HG03066 (cell line): ENCODE data around the gene ANKFN1.

Experiments used
- ATAC-seq: cut with Tn5 transposase; IDR thresholded peaks from one replicate; pipeline ENCODE4 v1.9.1; 2021; ENCODE audit warnings: low read depth; ENCODE audit not compliant: unreplicated experiment

ANKFN1 gene

DNA sequence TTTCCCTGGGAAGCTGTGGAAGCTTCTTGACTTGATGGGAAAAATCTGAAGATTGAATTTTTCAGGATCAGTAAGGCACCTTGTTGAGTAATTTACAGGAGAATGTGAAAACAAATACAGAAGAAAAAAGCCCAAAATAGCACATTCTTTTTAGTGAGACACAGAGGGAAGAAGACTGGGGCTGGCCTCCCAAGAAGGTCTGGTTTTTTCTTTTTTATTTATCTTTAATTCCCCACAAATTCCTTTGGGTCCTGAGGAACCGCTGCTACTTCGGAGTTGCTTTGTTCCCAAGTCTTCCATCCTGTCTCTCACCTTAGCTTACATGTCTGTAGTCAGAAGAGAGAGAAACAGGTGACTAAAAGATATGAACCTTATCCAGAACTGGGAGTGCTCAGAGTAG lies 273.6 kb downstream of the ANKFN1 start:
- no peak for ATAC-seq

GRCh38 chr17:56431736-56432135 lies 278.5 kb downstream of the ANKFN1 start:
- ATAC-seq, result no peak

DNA sequence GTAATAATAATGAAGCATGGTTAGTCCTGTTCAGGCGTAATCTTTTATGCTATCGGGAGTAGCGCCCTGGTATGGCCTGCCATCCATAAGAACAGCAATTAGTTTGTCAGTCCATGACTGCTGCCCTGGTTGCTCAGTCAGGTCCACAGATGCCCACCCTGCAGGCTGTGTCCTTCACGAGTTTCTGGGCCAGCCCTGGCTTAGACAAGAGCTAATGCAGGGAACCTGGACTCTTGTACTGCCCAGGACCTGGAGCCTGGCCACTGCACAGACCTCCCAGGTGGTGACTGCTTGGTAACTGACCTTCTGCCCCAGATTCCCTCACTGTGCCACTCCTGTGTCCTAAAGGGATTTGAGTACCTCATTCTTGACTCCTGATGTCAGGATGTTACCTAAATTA lies 279.2 kb downstream of the ANKFN1 start:
- ATAC-seq, result no peak

DNA sequence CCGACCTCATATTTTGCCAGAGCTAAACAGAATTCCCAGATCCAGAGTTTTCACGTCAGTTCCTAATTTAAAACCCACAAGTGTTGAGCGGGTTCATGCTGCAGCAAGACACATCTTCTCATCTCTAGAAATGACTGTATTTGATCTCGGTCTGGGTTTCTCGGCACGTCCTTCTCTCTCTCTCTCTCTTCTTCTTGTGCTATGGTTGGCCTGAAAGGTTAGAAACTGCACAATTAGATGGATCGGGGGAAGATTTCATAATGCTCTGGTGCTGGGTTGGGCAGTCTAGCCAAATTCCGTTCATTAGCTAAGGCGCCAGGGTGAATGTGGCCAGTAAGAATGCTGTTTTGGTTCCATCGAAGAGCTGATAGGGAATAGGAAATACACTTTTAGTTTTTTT lies 281.3 kb downstream of the ANKFN1 start:
- ATAC-seq, result no peak

GRCh38 chr17:56436142-56436541 lies 282.9 kb downstream of the ANKFN1 start:
- ATAC-seq, result no peak

DNA sequence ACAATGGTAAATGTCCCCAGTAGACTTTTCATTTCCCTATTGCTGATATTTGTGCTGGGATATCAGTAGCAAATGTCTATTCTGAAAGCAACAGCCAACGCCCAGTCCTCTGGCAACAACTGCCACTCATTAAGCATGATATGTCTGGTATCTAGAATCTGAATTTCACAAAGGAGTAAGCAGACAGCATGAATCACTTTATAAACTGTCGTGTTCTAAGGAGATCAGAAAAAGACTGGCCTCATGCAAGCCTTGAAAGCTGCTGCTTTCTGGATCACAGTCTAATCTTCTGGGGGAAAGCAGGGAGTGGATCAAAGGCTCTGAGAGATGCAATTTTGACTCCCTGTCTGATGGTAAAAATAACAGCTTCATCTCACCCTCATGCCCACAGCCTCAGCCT lies 287.1 kb downstream of the ANKFN1 start:
- ATAC-seq, result no peak

DNA sequence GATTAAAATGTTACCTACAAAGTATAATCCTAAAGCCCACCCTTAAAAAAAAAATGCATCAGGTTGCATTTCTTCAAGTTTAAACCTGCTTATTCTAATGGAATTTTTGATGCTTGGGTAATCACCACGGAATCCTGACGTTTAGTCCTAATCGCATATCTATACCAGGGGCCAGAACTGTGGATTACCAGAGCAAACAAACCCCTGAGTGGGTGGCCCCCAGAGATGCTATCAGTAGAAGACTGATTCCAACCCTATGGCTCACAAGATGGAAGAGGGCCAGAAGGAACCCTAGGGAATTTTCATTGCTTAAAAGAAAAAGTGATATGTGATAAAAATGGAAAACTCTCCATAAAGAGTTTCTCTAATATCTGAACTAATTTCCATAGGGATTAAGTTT lies 288.0 kb downstream of the ANKFN1 start:
- ATAC-seq, result no peak

- ATAC-seq, result no peak
These were observed 292.6 kb downstream of the ANKFN1 start for GRCh38 chr17:56445692-56446411.

DNA sequence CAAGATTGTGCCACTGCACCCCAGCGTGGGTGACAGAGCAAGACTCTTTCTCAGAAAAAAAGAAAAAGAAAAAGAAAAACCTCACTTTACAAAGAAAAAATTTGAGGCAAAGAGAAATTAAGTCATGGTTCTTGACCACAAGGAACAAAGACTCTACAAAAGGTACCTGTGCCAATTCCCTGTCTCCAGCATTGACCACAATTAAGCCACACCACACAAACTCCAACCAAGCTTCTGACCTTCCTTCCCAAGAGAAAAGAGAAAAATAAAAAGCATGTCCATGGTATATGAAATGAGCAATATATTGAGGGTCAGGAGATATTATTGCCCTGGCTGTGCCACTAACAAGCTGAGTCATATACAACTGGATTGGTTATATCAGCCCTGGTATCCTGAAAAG lies 293.9 kb downstream of the ANKFN1 start:
- ATAC-seq, result no peak

DNA sequence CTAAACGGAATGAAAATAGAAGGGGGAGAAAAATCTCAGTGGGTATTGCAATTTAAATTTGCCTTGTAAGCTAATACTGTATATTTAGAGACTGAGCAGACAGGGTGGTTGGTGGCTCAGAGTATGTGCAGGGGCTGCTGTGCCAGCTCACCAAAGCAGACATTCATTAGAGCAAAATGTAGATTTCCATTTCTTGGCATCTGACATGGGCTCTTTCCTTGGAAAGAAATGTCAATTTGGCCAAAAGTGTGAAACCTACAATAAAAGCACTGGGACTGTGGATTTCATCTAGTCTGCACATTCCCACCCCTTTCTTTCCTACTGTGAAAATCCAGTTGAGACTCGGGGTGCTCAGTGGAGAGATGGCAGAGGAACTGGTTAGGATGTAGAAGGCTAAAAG lies 295.1 kb downstream of the ANKFN1 start:
- ATAC-seq, result no peak

- no peak for ATAC-seq
These were observed 295.9 kb downstream of the ANKFN1 start for GRCh38 chr17:56449176-56449575.

DNA sequence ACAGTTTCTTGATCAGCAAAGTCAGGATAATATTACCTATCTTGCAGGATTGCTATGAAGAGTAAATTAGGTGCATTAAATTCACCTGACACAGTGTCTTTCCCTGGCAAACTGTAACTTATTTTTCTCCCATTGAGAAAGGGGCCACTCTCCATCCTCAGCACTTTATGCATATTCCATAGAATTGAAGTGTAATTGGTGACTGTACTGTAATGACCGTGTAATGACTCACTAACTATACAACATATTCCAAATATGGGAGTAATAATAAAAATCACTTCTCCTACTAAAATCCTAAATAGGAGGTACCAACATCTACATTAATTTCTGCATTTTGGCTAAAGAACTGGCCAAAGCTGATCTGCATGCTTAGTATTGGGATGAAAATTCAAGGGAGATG lies 298.4 kb downstream of the ANKFN1 start:
- ATAC-seq, result no peak

DNA sequence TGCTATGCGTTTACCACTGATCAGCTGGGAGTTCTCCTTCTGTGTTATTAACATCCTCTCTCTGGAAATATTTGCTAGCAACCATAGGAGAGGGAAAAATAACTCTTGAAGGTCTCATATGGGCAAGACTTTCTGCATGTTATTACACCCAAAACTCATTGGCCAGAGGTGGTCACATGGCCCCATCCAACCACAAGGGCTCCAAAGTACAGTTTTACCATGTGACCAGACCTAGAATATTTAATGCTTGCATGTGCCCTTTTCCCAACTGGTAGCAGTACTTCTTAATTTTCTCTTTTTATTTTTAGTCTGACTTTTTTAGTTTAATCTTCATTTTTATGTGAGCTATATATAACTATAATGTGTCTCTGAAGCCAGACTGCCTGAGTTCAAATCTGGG lies 299.2 kb downstream of the ANKFN1 start:
- ATAC-seq, result no peak

GRCh38 chr17:56457501-56457900 lies 304.2 kb downstream of the ANKFN1 start:
- no peak for ATAC-seq

GRCh38 chr17:56465886-56466285 lies 312.6 kb downstream of the ANKFN1 start:
- ATAC-seq, result no peak

DNA sequence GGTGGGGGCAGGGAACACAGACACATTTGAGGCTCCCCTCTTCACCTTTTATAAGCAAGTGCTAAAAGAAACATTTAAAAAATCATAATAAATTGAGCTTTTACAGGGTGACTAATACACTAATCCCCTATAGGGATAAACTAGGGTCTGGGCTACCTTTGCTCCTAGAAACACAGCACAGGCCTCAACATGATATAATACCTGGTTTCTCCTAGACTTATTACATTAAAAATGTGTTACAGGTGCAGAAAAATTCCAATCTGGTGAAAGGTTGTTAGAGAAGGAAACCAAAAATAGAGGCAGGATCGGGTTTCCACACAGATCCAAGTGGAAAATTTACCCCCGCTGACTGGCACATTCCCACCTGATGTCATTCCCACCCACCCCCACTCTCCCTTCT lies 315.6 kb downstream of the ANKFN1 start:
- no peak for ATAC-seq

DNA sequence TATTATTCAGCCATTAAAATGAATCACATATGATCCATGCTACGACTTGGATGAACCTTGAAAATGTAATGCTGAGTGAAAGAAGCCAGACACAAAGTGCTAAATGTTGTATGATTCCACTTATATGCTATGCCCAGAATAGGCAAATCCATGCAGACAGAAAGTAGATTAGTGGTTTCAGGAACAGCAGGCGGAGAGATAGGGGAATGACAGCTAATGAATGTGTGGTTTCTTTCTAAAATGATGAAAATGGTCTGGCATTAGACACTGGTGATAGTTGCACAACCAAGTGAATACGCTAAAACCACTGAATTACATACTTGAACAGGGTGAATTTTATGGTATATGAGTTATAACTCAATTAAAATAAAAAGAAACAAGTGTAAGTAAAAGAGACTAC lies 318.4 kb downstream of the ANKFN1 start:
- no peak for ATAC-seq

GRCh38 chr17:56475116-56475515 lies 321.8 kb downstream of the ANKFN1 start:
- no peak for ATAC-seq

GRCh38 chr17:56478836-56479447 lies 325.7 kb downstream of the ANKFN1 start:
- ATAC-seq, result no peak

DNA sequence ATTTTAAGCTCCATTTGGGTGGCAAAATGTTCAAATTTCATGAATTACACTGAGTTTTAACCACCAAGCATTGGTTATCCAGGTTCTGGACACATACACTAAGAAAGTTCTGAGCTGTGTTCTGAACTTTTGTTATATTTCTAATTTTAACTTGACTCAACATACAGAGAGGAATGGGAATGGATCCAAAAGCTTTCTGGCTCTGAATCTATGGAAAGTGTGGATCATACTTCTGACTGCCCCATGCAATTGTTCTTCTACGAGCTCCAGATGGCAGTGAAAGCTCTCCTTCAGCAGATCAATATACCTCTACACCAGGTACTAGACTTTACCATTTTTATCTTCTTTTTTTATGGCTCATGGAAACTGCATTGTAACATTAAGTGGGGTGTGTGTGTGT lies 327.2 kb downstream of the ANKFN1 start:
- ATAC-seq, result no peak

GRCh38 chr17:56481659-56482058 lies 328.4 kb downstream of the ANKFN1 start:
- ATAC-seq, result no peak

DNA sequence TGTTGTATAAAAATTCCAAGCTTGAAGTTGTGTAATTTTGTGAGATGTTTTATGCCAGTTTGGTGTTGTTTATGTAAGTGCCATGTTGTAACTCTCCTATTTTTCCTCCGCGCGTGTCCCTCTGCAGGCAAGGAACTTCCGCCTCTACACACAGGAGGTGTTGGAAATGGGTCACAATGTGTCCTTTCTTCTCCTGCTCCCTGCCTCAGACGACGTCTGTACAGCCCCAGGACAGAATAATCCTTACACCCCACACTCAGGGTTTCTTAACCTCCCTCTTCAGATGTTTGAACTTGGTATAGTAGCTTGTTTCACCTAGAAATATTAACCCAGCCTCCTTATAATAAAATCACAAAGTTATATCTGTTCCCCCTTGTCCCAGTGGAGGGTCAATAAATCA lies 329.0 kb downstream of the ANKFN1 start:
- ATAC-seq, result no peak

DNA sequence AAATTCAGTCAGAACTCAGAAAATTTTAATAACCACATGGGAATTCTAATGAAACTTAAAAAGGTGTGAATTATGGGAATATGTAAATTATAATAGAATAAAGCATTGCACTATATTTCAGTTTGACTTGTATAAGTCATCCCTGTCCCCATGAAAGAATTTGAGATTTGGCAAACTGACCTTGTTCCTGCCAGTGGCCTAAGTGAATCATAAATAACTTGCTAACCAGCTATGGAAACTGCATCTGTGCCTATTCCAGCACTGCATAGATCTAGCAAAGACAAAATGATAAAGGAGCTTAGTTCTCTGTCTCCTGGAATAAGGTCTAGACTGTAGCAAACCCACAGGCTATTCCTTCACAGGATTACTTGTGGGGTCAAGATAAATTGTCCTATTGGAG lies 333.5 kb downstream of the ANKFN1 start:
- ATAC-seq, result no peak
